SHP77 treated with DMSO at 0.1 percent for 48 hours (cell line): ENCODE data around the gene KCNG2.
"Not testable (repeated sequence)": the region's sequence is repeated elsewhere in the genome, so short reads cannot be mapped to it uniquely, and the experiment has no call there.

ENCODE experiments used
- DNase-seq: peaks from one replicate; lab custom pipeline; 2025; lab: John Stamatoyannopoulos, UW

Gene KCNG2

DNA sequence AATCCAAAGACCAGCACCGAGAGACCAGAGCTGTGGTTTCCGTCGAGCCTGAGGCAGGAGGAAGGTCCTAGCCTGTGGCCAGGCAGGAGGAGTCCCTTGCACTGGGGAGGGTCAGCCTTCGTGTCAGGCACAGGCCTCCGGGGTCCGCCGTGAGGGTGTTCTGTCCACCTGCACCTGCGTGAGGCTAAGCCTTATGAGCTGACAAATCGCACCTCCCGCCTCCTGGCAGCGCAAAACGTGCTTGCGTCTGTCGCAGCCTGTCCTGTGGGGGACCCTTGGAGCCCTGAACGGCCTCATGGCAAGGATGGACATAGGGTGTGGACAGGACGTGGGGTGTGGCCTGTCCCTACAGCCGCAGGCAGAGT lies 73.3 kb downstream of the KCNG2 start:
- no peak for DNase-seq

- no peak for DNase-seq
These were observed 73.8 kb downstream of the KCNG2 start for GRCh38 chr18:79871481-79872091.

DNA sequence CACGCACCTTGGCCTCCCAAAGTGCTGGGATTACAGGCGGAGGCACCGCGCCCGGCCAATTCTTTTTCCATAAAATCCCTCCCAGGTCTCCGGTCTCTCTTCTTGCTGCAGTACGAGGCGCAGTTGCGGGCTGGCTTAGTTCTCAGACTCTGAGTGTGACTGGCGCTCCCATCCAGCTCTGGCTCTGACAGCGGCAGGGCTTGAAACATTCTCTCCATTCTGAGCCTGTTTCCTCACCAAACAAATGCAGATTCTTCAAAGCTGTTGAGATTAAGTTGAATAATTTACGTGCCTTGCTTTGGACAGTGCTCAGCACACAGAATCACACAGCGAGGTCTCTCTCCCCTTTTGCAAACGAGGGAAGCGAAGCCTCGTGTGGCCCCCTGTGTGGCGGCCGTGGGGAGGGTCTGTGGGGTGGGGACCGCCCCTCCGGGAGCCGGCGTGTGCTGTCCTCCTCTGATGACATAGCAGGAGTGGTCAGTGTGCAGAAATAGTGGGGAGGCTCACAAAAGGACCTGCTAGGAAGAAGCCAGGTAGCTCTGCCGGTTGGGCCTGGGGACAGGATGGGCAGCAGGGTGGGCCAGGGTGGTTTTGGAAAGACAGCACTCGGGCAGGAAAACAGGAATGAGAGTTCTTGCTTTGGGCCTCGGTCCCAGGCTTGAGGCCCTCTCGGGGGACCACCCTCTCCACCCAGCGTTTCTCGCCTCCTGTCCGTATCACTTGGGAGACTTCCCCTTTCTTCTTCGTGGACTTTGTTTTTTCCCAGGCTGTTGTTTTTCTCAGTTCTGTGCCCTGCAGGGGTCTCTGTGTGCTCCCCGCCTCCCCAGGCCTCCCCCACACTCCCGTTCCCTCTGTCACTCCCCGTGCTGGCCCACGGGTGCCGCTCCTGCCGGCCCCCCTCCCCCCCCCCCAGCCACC lies 75.0 kb downstream of the KCNG2 start:
- no peak for DNase-seq

DNA sequence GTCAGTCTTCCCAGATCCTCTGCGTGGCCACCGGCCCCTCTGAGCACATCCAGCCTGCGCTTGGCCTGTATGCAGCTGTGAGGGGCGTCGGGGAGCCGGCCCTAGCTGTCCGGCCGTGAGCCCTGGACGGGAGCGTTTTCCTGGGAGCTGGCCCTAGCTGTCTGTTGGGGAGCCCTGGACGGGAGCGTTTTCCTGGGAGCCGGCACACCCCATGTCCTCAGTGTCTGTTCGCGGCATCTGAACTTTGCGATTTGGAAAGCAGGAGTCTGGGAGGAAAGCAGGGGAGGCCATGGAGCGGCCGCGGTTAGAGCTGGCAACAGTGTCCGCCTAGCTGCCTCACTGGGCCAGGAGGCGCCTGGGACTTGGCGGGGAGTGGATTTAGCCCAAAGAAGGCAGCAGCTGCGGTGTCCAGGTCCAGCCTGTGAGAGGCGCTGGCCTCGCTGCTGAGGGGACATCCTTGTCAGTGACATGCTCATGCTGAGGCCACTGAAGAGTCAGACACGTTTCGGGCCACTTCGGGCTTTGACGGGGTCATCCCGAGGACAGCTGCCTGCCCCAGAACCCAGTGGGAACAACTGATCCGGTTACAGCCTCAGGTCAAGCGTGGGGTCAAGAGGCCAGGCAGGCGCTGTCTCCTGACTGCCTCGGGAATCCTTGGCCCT lies 75.8 kb downstream of the KCNG2 start:
- no peak for DNase-seq

GRCh38 chr18:79874553-79875530 lies 77.1 kb downstream of the KCNG2 start:
- DNase-seq, result no peak

DNA sequence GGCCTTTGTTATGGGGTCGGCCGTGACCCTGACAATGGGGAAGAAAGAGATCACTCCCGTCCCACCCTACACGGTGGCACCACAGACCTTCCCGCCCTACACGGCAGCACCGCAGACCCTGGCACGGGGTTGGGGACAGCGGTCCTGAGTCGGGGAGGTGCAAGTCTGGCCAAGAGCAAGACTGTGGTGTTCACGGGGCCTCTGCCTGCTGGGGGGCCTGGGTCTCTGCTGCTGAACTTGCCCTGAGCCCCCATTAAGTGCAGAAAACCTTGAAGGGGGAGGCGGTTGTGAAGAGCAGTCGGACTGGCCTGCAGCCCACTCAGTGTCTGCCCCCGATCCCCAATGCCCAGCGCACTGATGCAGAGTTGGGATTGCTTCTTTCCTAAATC lies 77.8 kb downstream of the KCNG2 start:
- DNase-seq, result no peak

GRCh38 chr18:79875931-79876461 lies 78.3 kb downstream of the KCNG2 start:
- DNase-seq, result no peak

DNA sequence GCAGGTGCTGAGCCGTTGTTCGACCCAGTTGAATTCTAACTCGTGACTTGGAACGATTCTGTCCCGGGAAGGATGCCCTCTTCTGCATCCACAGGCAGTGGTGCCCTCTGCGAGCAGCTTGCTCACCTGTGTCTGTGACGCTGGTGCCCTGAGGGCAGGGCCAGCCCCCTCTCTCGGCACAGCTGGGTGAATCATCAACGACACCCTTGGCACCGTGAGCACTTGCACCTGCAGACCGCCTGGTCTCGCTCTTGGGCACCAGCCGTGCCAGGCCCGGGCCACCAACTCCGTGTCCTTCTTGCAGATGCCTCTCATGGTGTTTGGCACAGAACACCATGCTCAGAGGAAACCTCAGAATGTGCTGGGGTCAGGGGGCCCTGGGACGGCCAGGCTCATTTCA lies 78.8 kb downstream of the KCNG2 start:
- no peak for DNase-seq

GRCh38 chr18:79877163-79878091 lies 79.7 kb downstream of the KCNG2 start:
- no peak for DNase-seq

DNA sequence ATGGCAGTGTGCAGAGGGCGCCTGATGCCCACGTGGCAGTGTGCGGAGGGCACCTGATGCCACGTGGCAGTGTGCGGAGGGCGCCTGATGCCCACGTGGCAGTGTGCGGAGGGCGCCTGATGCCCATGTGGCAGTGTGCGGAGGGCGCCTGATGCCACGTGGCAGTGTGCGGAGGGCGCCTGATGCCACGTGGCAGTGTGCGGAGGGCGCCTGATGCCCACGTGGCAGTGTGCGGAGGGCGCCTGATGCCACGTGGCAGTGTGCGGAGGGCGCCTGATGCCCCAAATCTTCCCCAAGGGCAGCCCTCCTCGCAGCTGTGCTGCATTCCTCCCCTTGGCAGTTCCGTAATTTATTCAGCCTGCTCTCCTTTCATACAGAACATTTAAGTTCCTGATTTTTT lies 80.5 kb downstream of the KCNG2 start:
- DNase-seq, result not testable (repeated sequence)

DNA sequence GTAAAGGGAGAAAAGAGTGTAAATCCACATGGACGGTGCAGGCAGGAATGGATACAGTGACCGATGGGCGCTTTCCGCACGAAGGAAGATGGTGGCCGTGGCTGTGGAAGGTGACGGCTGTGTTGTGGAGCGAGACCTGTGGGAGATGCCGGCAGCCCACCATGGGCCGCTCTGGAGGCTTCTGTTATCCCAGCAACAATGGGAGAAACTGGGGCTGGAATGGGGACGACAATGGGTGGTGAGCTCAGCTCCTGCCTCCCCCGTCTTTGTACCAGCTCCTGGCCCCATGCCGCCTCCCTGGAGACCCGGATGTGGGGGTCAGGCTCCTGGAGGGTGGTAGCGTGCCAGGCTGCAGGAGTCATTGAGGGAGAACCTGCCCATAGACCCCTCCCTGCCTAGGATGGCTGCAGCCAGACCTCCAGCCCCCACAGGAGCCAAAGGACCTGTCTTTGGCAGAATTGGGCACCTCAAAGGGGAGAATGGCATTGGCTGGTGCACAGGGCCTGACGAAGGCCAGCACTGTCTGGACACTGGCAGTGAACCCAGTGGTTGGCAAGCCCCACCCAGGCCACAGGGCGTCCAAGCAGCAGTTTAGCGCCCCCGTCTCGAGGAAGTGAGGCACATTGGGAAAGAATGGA lies 81.1 kb downstream of the KCNG2 start:
- no peak for DNase-seq

DNA sequence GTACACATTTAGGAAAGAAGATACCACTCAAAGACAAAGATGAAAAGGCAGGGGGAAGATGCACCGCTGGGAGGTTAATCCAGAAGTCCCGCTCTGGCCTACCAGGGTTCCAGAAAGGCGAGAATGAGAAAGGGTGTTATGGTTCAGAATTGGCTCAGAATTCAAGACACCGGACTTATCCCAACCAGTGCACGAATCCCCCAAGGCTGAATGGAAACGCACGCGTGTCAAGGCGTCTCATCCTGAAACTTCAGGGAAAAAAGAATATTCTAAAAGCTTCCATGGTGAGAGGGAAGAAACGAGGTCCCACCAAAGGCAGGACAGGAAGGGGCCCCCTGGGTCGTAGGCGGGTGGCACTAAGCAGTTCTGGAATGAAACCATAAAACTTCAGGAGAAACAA lies 81.8 kb downstream of the KCNG2 start:
- no peak for DNase-seq

GRCh38 chr18:79881695-79882094 lies 84.0 kb downstream of the KCNG2 start:
- DNase-seq, result no peak

GRCh38 chr18:79882522-79883241 lies 84.9 kb downstream of the KCNG2 start:
- DNase-seq, result no peak

DNA sequence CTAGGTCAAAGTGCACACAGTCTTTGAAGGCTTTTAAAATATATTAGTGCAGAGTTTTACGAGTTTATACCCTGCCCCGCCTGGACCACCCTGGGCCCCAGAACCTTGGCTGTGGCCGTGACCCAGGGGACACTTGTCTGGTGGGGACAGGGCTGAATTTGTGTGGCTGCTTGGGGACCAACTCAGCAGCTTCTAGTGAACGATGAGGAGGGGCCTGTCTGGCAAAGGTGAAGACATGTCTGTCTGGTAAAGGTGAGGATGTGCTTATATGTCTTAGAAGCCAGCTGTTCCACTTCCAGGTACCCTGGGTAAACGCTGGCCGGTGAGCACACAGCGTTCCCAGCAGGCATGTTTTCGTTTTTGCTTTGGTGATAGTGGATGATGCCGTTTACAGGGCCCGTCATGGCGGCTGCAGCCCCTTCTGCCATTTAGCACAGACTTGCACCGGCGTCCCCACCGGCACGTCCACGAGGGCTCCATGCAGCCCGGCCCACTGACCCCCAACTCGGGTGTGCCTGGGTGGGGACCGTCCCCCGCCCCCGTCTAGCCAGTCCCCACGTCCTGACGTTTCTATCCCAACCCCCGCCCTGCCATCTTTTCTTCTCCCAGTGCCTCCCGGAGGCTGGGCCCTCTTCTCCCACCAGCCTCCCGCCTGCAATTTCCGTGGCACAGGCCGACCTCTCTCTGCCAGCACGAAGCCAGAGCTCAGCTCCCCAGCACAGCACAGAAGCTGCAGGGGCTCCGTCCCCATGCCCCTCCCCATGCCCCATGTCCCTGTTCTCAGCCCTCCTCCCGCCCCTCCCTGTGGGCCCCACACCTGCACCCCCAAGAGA lies 85.9 kb downstream of the KCNG2 start:
- DNase-seq, result no peak

GRCh38 chr18:79884294-79884962 lies 86.7 kb downstream of the KCNG2 start:
- DNase-seq, result no peak

DNA sequence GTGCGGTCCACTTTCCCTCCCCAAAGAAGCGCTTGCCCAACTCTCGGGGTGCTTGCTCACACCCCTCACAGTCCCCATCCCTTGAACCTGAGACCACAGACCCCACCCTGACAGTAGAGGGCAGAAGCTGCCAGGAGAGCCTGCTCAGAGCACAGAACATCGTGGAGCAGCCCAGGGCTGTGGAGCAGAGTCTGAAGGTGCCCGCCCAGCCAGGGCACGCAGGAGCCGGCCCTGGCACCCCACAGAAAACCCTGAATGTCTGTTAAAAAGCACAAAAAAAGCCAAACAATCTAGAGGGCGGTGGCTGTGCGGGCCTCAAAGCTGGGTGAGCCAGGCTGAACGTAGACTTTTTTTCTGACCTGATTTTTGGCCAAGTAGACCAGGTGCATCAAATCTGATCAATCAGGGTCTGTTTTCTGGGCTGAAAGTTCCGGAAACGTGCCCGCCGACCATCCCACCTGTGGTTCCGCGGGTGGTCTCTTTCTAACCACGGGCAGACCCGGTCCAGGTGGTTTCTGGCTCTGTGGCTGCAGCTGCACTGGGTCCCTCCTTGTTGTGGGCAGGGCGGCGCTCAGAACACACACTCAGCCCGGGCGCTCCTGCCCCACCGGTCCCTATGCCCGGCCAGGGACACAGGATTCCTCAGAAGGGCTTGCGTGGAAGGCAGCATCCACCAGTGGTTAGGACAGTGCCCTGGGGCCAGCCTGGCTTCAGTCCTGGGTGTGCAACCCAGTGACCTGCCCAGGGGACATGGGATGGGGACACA lies 87.4 kb downstream of the KCNG2 start:
- DNase-seq, result no peak
